ENCODE results near the gene DBH.

- TF ChIP-seq CTCF (IDR thresholded peaks at IDR 0.05; ENCODE audit: low read length) (no peak), EZH2 (optimal IDR thresholded peaks at IDR 0.05; ENCODE audit: low read depth, low read length) (no peak), EZH2phosphoT487 (IDR thresholded peaks at IDR 0.05; ENCODE audit: low read length) (no peak)
Observed at GRCh38 chr9:133670466-133670865, 34.3 kb downstream of the DBH start.
